CD4-positive, alpha-beta T cell treated with Interleukin-6 at 100 ng/mL for 8 hours (primary cell): ENCODE measurements around the gene EVI2B.
A peak's percentile ranks its signal among the peaks of the same experiment; 100 is the strongest.
"Not testable (repeated sequence)": the region's sequence is repeated elsewhere in the genome, so short reads cannot be mapped to it uniquely, and the experiment has no call there.

Source experiments
- DNase-seq: peaks from one replicate; pipeline ENCODE4 v3.0.0-alpha.2; 2020; ENCODE audit warnings: mixed read lengths, low spot score

The EVI2B gene

DNA sequence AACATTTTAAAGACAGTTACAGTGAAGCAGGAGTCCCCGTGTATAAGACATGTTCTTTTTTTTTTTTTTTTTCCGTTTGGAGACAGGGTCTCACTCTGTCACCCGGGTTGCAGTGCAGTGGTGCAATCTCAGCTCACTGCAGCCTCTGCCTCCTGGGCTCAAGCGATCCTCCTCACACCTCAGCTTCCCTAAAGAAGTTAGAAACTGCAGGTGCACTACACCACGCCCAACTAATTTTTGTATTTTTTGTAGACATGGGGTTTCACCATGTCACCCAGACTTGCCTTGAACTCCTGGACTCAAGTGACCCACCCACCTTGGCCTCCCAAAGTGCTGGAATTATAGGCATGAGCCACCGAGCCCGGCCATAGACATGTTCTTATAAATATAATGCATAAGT, 3.0 kb downstream of the EVI2B start:
- peak; percentile 30 for DNase-seq

GRCh38 chr17:31310260-31310659, 3.6 kb downstream of the EVI2B start:
- peak; percentile 83 for DNase-seq

GRCh38 chr17:31309556-31309955, 4.3 kb downstream of the EVI2B start:
- peak; percentile 35 for DNase-seq

DNA sequence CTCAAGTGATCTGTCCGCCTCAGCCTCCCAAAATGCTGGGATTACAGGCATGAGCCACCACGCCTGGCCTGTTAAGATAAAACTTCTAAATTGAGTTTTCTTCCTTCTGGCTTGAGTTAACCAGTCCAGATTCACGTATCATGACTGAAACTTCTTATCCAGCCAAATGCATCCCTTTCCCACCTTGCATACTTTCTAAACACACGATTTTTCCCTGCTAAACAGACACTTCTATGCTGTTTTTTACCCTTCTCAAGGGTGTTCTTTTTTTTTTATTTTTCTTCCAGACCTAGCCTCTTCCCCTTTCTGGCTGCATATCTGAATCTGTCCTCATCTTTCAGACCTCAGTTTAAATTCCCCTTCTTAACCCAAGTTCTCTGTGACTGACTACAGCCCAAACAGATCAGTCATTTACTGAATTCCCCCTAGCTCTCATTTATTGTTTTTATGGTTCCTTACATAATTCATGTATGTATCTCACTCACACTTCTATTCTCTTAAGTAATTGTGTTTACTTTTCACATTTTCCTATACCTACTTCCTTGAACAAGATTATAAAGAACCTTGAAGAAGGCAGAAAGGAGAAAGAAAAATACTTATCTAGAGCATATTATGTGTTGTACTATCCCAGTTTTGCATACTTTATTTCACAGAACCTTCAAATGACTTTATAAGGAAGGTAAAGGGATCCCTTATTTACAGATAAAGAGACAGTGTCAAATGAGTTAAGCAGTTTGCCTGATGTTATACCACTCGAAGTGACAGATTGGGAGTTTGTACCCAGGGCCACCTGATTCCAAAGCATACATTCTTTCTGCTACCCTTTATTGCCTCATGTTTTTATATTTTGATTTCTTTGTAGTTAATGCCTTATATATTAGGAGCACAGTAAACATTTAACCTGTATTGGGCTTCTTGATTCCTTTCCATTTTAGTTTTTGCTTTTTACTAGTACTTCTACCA, 5.2 kb downstream of the EVI2B start:
- no peak for DNase-seq

GRCh38 chr17:31307640-31308039, 6.2 kb downstream of the EVI2B start:
- DNase-seq, result no peak

- DNase-seq, result no peak
Observed at GRCh38 chr17:31299624-31300023, 14.2 kb downstream of the EVI2B start.

- no peak for DNase-seq
Observed at GRCh38 chr17:31297090-31297489, 16.8 kb downstream of the EVI2B start, which contains the start of gene OMG. TSS of gene OMG (minus strand) at chr17:31297239. CDS start at chr17:31296331, 908 bp downstream.

DNA sequence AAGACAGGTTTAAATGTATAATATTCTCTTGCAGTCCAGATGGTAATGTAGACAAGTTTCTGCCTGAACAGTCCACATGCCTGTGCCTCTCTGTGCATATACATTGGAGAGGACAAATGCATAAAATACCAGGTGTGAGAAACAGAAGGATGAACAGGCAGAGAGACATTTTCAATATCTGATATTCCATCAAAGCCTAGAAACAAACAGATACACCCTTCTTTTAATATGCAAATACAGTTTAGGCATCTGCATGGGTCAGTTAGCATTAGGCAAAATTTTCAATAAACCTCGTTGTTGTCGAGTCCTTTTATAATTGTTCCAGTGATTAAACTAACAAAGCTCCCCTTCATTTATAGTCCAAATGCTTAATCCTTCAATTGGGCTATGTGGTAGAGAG, 17.7 kb downstream of the EVI2B start:
- no peak for DNase-seq

GRCh38 chr17:31295489-31295871, 18.4 kb downstream of the EVI2B start:
- no peak for DNase-seq

DNA sequence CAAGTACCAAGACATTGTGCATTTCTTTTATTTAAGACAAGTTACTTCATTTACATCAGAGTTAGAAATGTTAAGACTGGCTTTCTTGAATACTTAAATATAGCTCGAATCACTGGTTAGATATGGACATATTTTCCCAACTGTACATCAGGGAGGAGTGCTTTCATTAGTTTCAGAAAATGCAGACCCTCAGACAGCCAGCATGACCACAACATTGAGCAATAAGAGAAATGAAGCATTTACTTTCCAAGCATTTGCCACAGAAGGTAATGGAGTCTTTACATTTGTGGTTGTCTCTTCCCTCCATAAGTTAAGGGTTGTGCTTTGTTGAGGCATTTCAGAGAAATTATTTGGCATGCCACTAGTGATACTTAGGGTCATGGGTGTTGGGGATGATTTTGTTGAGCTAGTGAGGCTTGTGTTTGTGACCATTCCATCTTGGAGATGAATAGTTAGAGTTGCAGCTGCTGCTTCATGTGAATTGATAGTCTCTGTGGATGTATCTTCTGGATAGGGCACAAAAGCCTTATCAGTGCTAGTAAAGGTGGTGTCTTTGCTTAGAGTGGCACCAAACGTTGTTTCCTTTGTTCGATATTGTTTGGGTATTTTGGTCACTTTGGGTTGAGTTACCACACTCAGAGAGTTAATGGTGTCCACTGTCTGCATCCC, 18.9 kb downstream of the EVI2B start:
- no peak for DNase-seq

- DNase-seq, result no peak
Observed at GRCh38 chr17:31294231-31294630, 19.6 kb downstream of the EVI2B start.

- DNase-seq, result no peak
Observed at GRCh38 chr17:31293581-31293980, 20.3 kb downstream of the EVI2B start.

GRCh38 chr17:31291820-31292219, 22.0 kb downstream of the EVI2B start:
- no peak for DNase-seq

DNA sequence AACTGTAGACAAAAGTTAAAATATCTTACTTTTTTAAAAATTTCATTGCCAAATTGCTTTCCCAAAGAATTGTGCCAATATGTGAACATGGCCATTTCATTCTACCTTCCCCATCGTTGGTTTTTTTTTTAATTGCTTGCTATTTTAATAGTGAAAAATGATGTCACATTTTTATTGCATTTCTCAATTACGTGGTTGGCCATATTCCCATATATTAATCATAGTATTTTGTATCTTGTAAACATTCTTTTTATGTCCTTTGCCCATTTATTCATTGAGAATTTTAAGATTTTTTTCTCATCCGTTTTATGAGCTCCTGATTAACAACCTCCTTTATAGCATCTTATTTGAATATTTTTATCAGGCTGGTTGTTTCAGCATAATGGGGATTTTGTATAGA, 24.1 kb downstream of the EVI2B start:
- no peak for DNase-seq

- DNase-seq, result not testable (repeated sequence)
Observed at GRCh38 chr17:31287932-31288331, 25.9 kb downstream of the EVI2B start.

DNA sequence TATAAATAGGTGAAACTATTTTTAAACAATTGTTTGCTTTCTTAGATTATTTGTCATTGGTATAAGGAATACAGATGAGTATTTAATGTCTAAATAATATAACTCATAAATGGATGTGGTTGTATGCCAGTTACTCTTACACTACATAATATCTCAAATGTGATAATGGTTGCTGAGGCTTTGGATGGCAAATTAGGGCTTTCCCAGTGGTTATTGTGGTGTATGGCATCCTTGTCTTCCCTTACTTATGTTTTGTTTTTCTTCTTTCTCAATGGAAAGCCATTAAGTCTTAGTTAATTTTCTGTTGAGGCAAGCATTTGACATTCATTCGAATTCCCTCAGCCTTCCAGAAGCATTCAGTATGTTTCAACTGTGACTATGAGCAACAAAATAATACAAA, 27.3 kb downstream of the EVI2B start:
- DNase-seq, result no peak

GRCh38 chr17:31283841-31284240, 30.0 kb downstream of the EVI2B start:
- DNase-seq, result no peak

DNA sequence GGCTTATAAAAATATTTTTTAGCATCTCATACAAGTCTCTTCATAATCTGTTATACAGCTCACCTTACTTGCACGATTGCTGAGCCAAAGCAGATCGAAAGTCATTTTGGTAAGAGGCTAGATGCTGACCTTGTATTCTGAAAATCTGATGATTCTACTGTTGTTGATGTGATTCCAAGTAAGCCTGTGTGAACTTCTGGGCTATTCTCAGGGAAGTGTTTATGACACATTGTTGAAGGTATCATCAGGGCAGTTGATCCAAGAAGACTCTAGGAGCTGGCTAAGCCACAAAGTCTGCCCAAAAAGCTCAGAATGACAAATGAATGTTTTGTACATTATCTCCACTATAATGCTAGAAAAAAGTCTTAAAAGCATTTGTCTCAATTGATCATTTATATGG, 32.8 kb downstream of the EVI2B start:
- DNase-seq, result no peak

GRCh38 chr17:31279401-31279800, 34.5 kb downstream of the EVI2B start:
- no peak for DNase-seq

- no peak for DNase-seq
Observed at GRCh38 chr17:31275116-31275515, 38.7 kb downstream of the EVI2B start.

GRCh38 chr17:31274252-31274651, 39.6 kb downstream of the EVI2B start:
- DNase-seq, result no peak

GRCh38 chr17:31273516-31273915, 40.3 kb downstream of the EVI2B start:
- DNase-seq, result no peak

- no peak for DNase-seq
Observed at GRCh38 chr17:31272803-31273202, 41.1 kb downstream of the EVI2B start.
